HepG2 (cell line): Measurements from ENCODE around the gene MRPL42. TPM values are rescaled to one million over a fixed set of nuclear protein-coding genes. Genes with fewer than 3 reads are reported as not detected.

Experiments used
- GATAD1 ChIP-seq: IDR thresholded peaks from 2 replicates; pipeline ENCODE4 v1.6.1; 2016; ENCODE audit warnings: missing genetic modification reagents, missing compliant biosample characterization
- HNRNPUL1 ChIP-seq: fragments of 200-400 bp; formaldehyde crosslinking; IDR thresholded peaks from 2 replicates; pipeline ENCODE4 v1.6.1; 2017; ENCODE audit warnings: low read depth, mild to moderate bottlenecking, low read length, moderate library complexity
- NONO ChIP-seq, 2 experiments: fragments of 450-650 bp in 1 of 2; sonication (generic) in 1 of 2; formaldehyde crosslinking in 1 of 2; IDR thresholded peaks in 1 of 2; conservative IDR thresholded peaks in 1 of 2; 2 replicates each; pipeline versions ENCODE4 v1.6.1 to v1.8.0; 2017 to 2022; ENCODE audit warnings: mild to moderate bottlenecking in 1 of 2, missing genetic modification reagents in 1 of 2, moderate library complexity in 1 of 2
- SIX1 ChIP-seq: sonication (generic); formaldehyde crosslinking; IDR thresholded peaks from 2 replicates; pipeline ENCODE4 v1.4.0; 2020; ENCODE audit warnings: missing genetic modification reagents, borderline replicate concordance
- SMARCC2 ChIP-seq: fragments of 450-650 bp; IDR thresholded peaks from 2 replicates; pipeline ENCODE4 v1.6.1; 2017; ENCODE audit warnings: antibody characterized with exemption, mild to moderate bottlenecking
- SMARCE1 ChIP-seq: fragments of 450-650 bp; IDR thresholded peaks from 2 replicates; pipeline ENCODE4 v1.6.1; 2017; ENCODE audit warnings: borderline replicate concordance
- SP5 ChIP-seq: IDR thresholded peaks from 2 replicates; pipeline ENCODE4 v1.6.1; 2016; ENCODE audit warnings: low read depth, borderline replicate concordance
- TBX2 ChIP-seq: sonication (generic); formaldehyde crosslinking; IDR thresholded peaks from 2 replicates; pipeline ENCODE4 v1.5.0; 2020; ENCODE audit warnings: missing genetic modification reagents, mild to moderate bottlenecking, borderline replicate concordance
- ZIK1 ChIP-seq: sonication (generic); formaldehyde crosslinking; IDR thresholded peaks from 2 replicates; pipeline ENCODE4 v1.5.0; 2020; ENCODE audit warnings: mild to moderate bottlenecking, low read depth, missing genetic modification reagents, borderline replicate concordance
- ZMAT3 ChIP-seq: sonication (generic); formaldehyde crosslinking; conservative IDR thresholded peaks from 2 replicates; pipeline ENCODE4 v1.7.0; 2021; ENCODE audit warnings: missing genetic modification reagents
- ZNF383 ChIP-seq: sonication (generic); formaldehyde crosslinking; IDR thresholded peaks from 2 replicates; pipeline ENCODE4 v1.4.0; 2020; ENCODE audit warnings: missing genetic modification reagents, mild to moderate bottlenecking, borderline replicate concordance
- ZNF564 ChIP-seq: sonication (generic); formaldehyde crosslinking; IDR thresholded peaks from 2 replicates; pipeline ENCODE4 v1.8.1; 2023; ENCODE audit warnings: mild to moderate bottlenecking, missing genetic modification reagents
- ZNF619 ChIP-seq: sonication (generic); formaldehyde crosslinking; IDR thresholded peaks from 2 replicates; pipeline ENCODE4 v1.4.0; 2020; ENCODE audit warnings: mild to moderate bottlenecking, missing genetic modification reagents
- polyA plus RNA-seq, 8 experiments: library from polyadenylated mRNA; depleted of rRNA in 3 of 8; stranded (reverse) in 7 of 8; unstranded in 1 of 8; fragments of >200 nt; fragmentation: Illumina TruSeq in 4 of 8; extraction: Trizol in 4 of 8; gene quantifications; 2 replicates each; pipeline versions ENCODE4 v1.2.1 to v1.2.3, GENCODE V29; 2011 to 2016; ENCODE audit warnings: low read depth in 4 of 8, missing spikeins in 1 of 8, mixed read lengths in 1 of 8; ENCODE audit not compliant: insufficient read depth in 1 of 8
- total RNA-seq, 5 experiments: library from RNA; depleted of rRNA; stranded (reverse); fragments of >200 nt; fragmentation: Illumina TruSeq; extraction: Trizol; gene quantifications; 2 replicates each; pipeline ENCODE4 v1.2.3, GENCODE V29; 2016; ENCODE audit warnings: low read depth in 1 of 5
- TF ChIP-seq, protein P1 (sequence below): sonication (generic); formaldehyde crosslinking; IDR thresholded peaks from 2 replicates; pipeline ENCODE4 v1.4.0; 2020; ENCODE audit warnings: missing genetic modification reagents; ENCODE audit errors: not compliant biosample characterization
- TF ChIP-seq, protein P2 (sequence below): sonication (generic); formaldehyde crosslinking; IDR thresholded peaks from 2 replicates; pipeline ENCODE4 v1.4.0; 2020; ENCODE audit warnings: missing genetic modification reagents, borderline replicate concordance
- TF ChIP-seq, protein P3 (sequence below): sonication (generic); formaldehyde crosslinking; IDR thresholded peaks from 2 replicates; pipeline ENCODE4 v1.9.0; 2021; ENCODE audit warnings: missing genetic modification reagents, borderline replicate concordance
- TF ChIP-seq, protein P4 (sequence below): sonication (generic); formaldehyde crosslinking; IDR thresholded peaks from 2 replicates; pipeline ENCODE4 v1.5.0; 2020; ENCODE audit warnings: missing genetic modification reagents

The MRPL42 gene
- total and polyA plus RNA-seq, 2 of the 13 experiments (the other 11 are each of a cell fraction or from before 2014, with no cell fraction given) = 93.3 to 148 TPM

DNA sequence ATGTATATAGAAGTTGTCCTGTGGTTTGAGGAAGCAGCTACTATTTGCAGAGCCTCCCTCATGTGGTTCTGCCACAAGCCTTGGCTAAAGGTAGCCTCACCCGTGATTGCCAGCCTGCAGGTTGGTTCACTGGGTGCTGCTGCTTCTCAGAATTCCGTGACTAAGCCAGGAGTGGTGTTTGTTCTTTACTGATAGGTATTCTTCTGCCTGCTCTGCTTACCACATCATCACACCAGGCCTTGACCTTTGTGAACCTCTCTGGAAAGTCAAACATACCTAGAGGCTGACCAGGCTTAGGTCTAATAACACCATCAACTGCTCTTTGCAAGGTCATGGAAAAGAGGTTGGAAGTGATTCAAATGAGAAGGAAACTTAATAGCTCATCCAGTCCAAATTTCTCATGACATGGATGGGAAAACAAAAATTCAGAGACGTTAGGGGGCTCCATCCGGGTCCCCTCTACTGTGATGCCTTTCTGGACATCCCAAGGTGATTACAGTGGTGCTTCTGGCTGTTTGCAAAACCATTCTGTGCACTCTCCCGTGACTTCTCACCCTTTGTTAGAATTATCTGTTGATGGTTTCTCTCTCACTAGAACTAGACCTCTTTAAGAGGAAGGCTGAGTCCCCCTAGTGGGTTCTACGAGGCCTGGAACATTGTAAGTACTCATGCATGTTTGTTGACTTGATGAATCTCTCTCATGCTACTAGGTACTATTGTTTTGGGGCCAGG lies 96.7 kb downstream of the MRPL42 start (continued):
- TF ChIP-seq ZMAT3 (CRISPR knock-in tag) (0 out of 2 replicates have a peak, but pooled peaks have one; percentile 64), NONO (IDR thresholded peaks at IDR 0.05) (no peak), NONO (CRISPR knock-in tag; conservative IDR thresholded peaks at IDR 0.05) (peak; percentile 84), SMARCE1 (peak; percentile 68; the same call in 1 of the 2 replicates), ZNF564 (CRISPR knock-in tag) (peak; percentile 40; the same call in 1 of the 2 replicates), TBX2 (peak; percentile 95), ZNF383 (CRISPR knock-in tag) (no peak), ZIK1 (CRISPR knock-in tag) (no peak), ZNF619 (CRISPR knock-in tag) (no peak), SP5 (CRISPR knock-in tag) (0 out of 2 replicates have a peak, but pooled peaks have one; percentile 50), HNRNPUL1 (no peak), SIX1 (CRISPR knock-in tag) (peak; percentile 90), SMARCC2 (peak; percentile 69; the same call in 1 of the 2 replicates), GATAD1 (CRISPR knock-in tag) (peak; percentile 62; the same call in 1 of the 2 replicates)
- TF ChIP-seq, protein P1, sequence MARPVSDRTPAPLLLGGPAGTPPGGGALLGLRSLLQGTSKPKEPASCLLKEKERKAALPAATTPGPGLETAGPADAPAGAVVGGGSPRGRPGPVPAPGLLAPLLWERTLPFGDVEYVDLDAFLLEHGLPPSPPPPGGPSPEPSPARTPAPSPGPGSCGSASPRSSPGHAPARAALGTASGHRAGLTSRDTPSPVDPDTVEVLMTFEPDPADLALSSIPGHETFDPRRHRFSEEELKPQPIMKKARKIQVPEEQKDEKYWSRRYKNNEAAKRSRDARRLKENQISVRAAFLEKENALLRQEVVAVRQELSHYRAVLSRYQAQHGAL = no peak
- TF ChIP-seq, protein P2, sequence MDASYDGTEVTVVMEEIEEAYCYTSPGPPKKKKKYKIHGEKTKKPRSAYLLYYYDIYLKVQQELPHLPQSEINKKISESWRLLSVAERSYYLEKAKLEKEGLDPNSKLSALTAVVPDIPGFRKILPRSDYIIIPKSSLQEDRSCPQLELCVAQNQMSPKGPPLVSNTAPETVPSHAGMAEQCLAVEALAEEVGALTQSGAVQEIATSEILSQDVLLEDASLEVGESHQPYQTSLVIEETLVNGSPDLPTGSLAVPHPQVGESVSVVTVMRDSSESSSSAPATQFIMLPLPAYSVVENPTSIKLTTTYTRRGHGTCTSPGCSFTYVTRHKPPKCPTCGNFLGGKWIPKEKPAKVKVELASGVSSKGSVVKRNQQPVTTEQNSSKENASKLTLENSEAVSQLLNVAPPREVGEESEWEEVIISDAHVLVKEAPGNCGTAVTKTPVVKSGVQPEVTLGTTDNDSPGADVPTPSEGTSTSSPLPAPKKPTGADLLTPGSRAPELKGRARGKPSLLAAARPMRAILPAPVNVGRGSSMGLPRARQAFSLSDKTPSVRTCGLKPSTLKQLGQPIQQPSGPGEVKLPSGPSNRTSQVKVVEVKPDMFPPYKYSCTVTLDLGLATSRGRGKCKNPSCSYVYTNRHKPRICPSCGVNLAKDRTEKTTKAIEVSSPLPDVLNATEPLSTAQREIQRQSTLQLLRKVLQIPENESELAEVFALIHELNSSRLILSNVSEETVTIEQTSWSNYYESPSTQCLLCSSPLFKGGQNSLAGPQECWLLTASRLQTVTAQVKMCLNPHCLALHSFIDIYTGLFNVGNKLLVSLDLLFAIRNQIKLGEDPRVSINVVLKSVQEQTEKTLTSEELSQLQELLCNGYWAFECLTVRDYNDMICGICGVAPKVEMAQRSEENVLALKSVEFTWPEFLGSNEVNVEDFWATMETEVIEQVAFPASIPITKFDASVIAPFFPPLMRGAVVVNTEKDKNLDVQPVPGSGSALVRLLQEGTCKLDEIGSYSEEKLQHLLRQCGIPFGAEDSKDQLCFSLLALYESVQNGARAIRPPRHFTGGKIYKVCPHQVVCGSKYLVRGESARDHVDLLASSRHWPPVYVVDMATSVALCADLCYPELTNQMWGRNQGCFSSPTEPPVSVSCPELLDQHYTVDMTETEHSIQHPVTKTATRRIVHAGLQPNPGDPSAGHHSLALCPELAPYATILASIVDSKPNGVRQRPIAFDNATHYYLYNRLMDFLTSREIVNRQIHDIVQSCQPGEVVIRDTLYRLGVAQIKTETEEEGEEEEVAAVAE (CRISPR knock-in tag) = peak; percentile 72; the same call in 1 of the 2 replicates
- TF ChIP-seq, protein P3, sequence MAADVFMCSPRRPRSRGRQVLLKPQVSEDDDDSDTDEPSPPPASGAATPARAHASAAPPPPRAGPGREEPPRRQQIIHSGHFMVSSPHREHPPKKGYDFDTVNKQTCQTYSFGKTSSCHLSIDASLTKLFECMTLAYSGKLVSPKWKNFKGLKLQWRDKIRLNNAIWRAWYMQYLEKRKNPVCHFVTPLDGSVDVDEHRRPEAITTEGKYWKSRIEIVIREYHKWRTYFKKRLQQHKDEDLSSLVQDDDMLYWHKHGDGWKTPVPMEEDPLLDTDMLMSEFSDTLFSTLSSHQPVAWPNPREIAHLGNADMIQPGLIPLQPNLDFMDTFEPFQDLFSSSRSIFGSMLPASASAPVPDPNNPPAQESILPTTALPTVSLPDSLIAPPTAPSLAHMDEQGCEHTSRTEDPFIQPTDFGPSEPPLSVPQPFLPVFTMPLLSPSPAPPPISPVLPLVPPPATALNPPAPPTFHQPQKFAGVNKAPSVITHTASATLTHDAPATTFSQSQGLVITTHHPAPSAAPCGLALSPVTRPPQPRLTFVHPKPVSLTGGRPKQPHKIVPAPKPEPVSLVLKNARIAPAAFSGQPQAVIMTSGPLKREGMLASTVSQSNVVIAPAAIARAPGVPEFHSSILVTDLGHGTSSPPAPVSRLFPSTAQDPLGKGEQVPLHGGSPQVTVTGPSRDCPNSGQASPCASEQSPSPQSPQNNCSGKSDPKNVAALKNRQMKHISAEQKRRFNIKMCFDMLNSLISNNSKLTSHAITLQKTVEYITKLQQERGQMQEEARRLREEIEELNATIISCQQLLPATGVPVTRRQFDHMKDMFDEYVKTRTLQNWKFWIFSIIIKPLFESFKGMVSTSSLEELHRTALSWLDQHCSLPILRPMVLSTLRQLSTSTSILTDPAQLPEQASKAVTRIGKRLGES = no peak
- TF ChIP-seq, protein P4, sequence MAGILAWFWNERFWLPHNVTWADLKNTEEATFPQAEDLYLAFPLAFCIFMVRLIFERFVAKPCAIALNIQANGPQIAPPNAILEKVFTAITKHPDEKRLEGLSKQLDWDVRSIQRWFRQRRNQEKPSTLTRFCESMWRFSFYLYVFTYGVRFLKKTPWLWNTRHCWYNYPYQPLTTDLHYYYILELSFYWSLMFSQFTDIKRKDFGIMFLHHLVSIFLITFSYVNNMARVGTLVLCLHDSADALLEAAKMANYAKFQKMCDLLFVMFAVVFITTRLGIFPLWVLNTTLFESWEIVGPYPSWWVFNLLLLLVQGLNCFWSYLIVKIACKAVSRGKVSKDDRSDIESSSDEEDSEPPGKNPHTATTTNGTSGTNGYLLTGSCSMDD (CRISPR knock-in tag) = no peak
